Myocyte (in vitro differentiated cells): Measurements from ENCODE around the gene PTPRN2. TPM values are rescaled to one million over a fixed set of nuclear protein-coding genes. Genes with fewer than 3 reads are reported as not detected.
"Not testable (repeated sequence)": the region's sequence is repeated elsewhere in the genome, so short reads cannot be mapped to it uniquely, and the experiment has no call there.

ENCODE experiments used
- DNase-seq: peaks from one replicate; pipeline ENCODE4 v3.0.0-alpha.2; 2012; ENCODE audit warnings: low read depth
- total RNA-seq: library from RNA; depleted of rRNA; stranded (reverse); fragments of >200 nt; gene quantifications from 2 replicates; pipeline ENCODE4 v1.2.3, GENCODE V29; 2014

PTPRN2 gene
- total RNA-seq, 1 donor from 2014 or later, result 0.24 TPM

DNA sequence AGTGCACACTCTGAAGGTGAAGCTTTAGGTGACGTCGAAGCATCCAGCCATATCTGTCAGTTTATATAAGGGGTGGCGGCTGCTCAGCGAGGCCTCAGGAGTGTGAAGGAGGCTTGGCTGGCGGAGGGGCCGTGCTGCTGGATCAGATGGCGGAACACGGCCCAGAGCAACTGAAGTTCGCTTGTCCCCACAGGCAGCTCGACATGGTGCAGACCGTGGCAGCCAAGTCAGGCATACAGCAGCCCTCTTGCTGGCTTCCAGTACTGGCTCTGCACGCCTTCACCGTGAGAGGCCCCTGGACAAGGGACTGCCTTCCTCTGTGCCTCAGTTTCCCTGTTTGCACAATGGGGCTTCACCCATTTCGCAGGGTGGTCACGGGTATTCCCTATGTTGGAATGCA lies 807.3 kb downstream of the PTPRN2 start:
- DNase-seq, result no peak

- no peak for DNase-seq
Measured at GRCh38 chr7:157779206-157779605, 808.4 kb downstream of the PTPRN2 start.

DNA sequence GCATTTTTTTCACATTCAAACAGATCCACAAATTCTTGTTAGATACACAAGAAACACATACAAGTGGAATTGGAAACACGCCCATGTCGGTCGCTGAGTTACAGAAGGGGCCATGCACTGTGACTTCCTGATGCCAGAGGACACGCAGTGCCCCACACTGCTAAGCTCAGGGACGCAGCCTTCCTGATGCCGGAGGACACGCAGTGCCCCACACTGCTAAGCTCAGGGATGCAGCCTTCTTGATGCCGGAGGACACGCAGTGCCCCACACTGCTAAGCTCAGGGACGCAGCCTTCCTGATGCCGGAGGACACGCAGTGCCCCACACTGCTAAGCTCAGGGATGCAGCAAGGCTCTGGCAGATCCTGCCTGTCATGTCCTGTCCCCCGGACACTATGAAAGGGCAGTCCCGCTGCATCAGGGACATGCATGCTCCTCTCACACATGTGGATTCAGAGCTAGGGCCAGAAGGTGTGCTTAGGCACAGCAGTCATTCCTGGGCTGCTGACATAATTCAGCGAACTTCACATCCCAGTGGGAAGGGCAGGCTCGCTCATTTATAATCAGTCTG lies 810.3 kb downstream of the PTPRN2 start:
- DNase-seq, result not testable (repeated sequence)

- no peak for DNase-seq
Measured at GRCh38 chr7:157775560-157776332, 811.9 kb downstream of the PTPRN2 start.

- no peak for DNase-seq
Measured at GRCh38 chr7:157775021-157775559, 812.5 kb downstream of the PTPRN2 start.

GRCh38 chr7:157774495-157774894 lies 813.1 kb downstream of the PTPRN2 start:
- no peak for DNase-seq

- DNase-seq, result no peak
Measured at GRCh38 chr7:157773361-157773760, 814.3 kb downstream of the PTPRN2 start.

- DNase-seq, result no peak
Measured at GRCh38 chr7:157772486-157773130, 815.0 kb downstream of the PTPRN2 start.

GRCh38 chr7:157771689-157772088 lies 815.9 kb downstream of the PTPRN2 start:
- DNase-seq, result no peak

GRCh38 chr7:157770716-157771320 lies 816.8 kb downstream of the PTPRN2 start:
- DNase-seq, result no peak

GRCh38 chr7:157769526-157770215 lies 818.0 kb downstream of the PTPRN2 start:
- no peak for DNase-seq

DNA sequence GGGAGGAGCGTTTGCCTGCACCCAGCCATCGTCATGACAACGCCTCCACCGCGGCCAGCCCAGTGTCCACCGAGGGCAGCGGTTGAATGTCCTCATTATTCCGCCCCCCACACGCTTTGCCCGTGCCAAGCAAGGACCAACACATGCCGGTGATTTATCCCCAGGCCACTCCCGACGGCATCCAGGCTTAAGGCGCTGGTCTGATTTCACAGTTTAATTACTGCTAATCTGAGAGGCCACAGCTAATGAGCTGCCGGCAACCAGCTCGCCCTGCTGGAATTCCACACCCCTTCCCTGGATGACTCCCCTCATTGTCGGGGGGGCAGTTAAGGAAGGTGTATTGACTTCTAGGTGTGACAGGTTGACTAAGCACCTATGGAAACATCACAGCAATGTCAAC lies 818.5 kb downstream of the PTPRN2 start:
- DNase-seq, result no peak

- DNase-seq, result no peak
Measured at GRCh38 chr7:157768198-157768597, 819.4 kb downstream of the PTPRN2 start.

- DNase-seq, result no peak
Measured at GRCh38 chr7:157767506-157768197, 820.0 kb downstream of the PTPRN2 start.

DNA sequence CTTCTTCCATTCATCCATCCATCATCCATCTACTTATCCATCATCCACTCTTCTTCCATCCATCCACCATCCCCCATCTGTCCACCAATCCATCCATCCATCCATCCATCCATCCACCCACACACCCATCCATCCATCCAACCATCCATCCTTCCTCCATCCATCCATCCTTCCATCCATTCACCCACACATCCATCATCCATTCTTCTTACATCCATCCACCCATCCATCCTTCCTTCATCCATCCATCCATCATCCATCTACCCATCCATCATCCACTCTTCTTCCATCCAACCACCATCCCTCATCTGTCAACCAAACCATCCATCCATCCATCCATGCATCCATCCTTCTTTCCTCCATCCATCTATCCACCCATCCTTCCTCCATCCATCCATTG lies 821.5 kb downstream of the PTPRN2 start:
- no peak for DNase-seq

DNA sequence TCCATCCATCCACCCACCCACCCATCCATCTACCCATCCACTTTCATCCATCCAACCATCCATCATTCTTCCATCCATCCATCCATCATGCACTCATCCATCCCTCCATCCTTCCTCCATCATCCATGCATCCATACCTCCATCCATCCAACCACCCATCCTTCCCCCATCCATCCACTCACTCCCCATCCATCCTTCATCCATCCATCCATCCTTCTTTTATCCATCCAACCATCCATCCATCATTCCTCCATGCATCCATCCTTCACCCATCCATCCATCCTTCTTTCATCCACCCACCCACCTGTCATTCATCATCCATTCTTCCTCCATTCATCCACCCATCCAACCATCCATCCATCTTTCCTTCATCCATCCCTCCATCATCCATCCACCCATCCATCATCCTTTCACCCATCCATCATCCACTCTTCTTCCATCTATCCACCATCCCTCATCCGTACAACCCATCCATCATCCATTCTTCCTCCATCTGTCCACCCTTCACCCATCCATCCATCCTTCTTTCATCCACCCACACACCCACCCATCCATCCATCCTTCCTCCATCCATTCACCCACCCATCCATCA lies 822.6 kb downstream of the PTPRN2 start:
- DNase-seq, result no peak

DNA sequence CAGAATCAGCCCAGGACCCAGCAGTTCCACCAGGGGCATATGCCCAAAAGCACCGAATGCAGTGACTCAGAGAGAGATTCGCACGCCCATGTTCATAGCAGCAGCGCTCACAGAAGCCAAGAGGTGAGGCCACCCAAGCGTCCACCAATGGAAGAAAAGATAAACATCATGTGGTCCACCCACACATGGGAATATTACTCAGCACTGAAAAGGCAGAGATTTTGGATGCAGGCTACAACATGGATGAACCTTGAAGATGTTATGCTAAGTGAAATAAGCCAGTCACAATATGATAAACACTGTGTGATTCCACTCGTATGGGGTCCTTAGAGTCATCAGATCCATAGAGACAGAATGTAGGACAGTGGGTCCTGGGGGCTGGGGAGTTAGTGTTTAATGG lies 823.4 kb downstream of the PTPRN2 start:
- no peak for DNase-seq

GRCh38 chr7:157763279-157764000 lies 824.2 kb downstream of the PTPRN2 start:
- no peak for DNase-seq

DNA sequence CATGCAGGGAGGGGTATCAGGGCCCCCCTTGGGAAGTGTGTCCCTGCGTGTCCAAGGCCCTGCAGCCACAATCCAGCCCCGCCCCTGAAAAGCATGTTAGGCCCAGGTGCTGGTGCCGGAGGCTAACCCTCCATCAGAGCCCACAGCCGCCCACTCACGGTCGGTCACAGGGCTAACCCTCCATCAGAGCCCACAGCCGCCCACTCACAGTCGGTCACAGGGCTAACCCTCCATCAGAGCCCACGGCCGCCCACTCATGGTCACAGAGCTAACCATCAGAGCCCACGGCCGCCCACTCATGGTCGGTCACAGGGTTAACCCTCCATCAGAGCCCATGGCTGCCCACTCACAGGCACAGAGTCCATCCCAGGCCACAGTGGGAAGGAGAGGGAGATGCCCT lies 824.8 kb downstream of the PTPRN2 start:
- DNase-seq, result no peak
